Mucosa of descending colon (tissue), 3 donors: ENCODE measurements around the gene PZP. TPM values are rescaled to one million over a fixed set of nuclear protein-coding genes. Genes with fewer than 3 reads are reported as not detected.
"Not testable (repeated sequence)": the region's sequence is repeated elsewhere in the genome, so short reads cannot be mapped to it uniquely, and the experiment has no call there.

Experiments
- ATAC-seq: fragments of 200-7000 bp; cut with Tn5 transposase; one replicate; pipeline ENCODE4 v1.9.1; 2020; ENCODE audit warnings: mild to moderate bottlenecking, moderate library complexity
- DNase-seq, 3 donors: peaks; one replicate each; pipeline ENCODE4 v3.0.0-alpha.2; 2020
- H3K36me3 ChIP-seq: fragments of 200-600 bp; one replicate; pipeline ENCODE4 v1.8.0; 2021; ENCODE audit warnings: low read depth, mild to moderate bottlenecking
- H3K4me1 ChIP-seq: fragments of 200-600 bp; one replicate; pipeline ENCODE4 v1.8.0; 2021; ENCODE audit warnings: low read depth, mild to moderate bottlenecking
- H3K4me3 ChIP-seq: fragments of 200-600 bp; one replicate; pipeline ENCODE4 v1.8.0; 2021; ENCODE audit warnings: mild to moderate bottlenecking
- H3K9me3 ChIP-seq: fragments of 200-600 bp; one replicate; pipeline ENCODE4 v1.8.0; 2021; ENCODE audit warnings: mild to moderate bottlenecking
- intact Hi-C, 2 donors: fragments of 100-400 bp; cut with DNase I in 1 of 2; cut with micrococcal nuclease in 1 of 2; formaldehyde crosslinking; loops; one replicate each; pipeline versions ENCODE4 v1.11.0 to v1.11.1; 2022; cut with DNase I, micrococcal nuclease
- total RNA-seq, 3 donors: library from RNA; stranded (reverse); fragmentation: NEBNext Ultra II Directional in 2 of 3; extraction: Animal tissue kit (Norgen Biotek cat#: 25700) in 2 of 3; gene quantifications; one replicate each; pipeline versions ENCODE4 v1.2.1 to v1.2.4, GENCODE V29; 2021 to 2023
- TF ChIP-seq, protein P1 (sequence below): fragments of 200-600 bp; IDR thresholded peaks from one replicate; pipeline ENCODE4 v1.8.0; 2022; ENCODE audit warnings: antibody characterized with exemption, mild to moderate bottlenecking
- donor health status: DM: no; HTN: no; CAD: no; lungs with moderate emphysema.
- donor health status: DM: no; HTN: no; CAD: no.
- donor health status: DM: no; HTN: yes; CAD: no.

PZP gene
- total RNA-seq, 3 donors from 2014 or later = 0.07 TPM; not detected in 2

DNA sequence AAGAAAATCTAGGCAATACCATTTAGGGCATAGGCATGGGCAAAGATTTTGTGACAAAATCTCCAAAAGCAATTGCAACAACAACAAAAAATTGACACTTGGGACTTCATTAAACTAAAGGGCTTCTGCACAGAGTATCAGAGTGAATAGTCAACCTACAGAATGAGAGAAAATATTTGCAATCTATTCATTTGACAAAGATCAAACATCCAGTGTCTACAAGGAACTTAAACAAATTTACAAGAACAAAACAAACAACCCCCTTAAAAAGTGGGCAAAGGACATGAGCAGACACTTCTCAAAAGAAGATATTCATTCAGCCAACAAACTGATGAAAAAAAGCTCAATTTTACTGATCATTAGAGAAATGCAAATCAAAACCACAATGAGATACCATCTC, 44.1 kb upstream of the PZP start:
- Histone ChIP-seq H3K4me3 (no peak overlapping the region), H3K9me3 (no peaks in the 10 kb centered on the region), H3K4me1 (no peaks in the 10 kb centered on the region), H3K36me3 (no peaks in the 10 kb centered on the region)
- ATAC-seq (no peak), DNase-seq (no peak)
- intact Hi-C loops = no loop called here
- TF ChIP-seq, protein P1, sequence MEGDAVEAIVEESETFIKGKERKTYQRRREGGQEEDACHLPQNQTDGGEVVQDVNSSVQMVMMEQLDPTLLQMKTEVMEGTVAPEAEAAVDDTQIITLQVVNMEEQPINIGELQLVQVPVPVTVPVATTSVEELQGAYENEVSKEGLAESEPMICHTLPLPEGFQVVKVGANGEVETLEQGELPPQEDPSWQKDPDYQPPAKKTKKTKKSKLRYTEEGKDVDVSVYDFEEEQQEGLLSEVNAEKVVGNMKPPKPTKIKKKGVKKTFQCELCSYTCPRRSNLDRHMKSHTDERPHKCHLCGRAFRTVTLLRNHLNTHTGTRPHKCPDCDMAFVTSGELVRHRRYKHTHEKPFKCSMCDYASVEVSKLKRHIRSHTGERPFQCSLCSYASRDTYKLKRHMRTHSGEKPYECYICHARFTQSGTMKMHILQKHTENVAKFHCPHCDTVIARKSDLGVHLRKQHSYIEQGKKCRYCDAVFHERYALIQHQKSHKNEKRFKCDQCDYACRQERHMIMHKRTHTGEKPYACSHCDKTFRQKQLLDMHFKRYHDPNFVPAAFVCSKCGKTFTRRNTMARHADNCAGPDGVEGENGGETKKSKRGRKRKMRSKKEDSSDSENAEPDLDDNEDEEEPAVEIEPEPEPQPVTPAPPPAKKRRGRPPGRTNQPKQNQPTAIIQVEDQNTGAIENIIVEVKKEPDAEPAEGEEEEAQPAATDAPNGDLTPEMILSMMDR = no peak

DNA sequence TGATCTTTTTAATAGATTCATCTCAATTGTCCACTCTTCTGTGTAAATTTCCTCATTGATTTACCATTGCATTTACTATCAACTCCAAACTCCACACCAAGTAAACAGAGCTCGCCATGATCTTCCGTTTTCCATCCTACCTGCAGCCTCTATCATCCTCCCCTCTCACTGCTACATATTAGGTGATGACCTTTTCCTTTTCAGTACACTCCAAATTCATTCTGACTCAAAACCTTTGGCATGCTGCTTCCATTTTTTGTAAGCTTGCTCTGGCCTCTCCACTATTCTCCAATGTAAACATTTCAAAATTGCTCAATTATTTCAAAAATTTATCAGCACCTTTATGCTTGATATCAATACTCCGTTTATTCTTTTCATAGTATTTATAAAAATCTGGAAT, 40.2 kb upstream of the PZP start:
- no peak for ATAC-seq
- intact Hi-C loops = no loop called here

DNA sequence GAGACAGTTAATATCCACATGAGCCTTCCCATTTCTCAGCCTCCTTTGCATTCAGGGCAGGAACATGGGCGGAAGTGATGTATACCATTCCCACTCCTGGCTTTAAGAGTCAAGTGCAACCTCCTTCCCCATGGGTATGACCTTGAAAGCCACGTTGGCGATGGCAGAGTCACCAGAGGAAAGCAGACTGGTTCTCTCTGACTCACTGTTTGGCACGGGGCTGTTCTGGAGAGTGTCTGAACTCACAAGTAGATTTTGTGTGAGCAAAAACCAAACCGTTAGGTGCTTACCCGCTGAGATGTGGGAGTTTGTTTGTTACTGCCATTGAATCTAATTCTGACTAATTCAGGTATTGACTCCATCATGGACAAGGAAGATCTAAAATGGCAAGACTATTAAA, 36.7 kb upstream of the PZP start:
- no peaks in the 10 kb centered on the region for H3K4me1 ChIP-seq
- DNase-seq (no peak), ATAC-seq (no peak)
- H3K36me3 ChIP-seq = no peaks in the 10 kb centered on the region
- intact Hi-C loops = no loop called here
- H3K4me3 ChIP-seq = no peak overlapping the region
- TF ChIP-seq, protein P1 = no peak
- no peaks in the 10 kb centered on the region for H3K9me3 ChIP-seq

More for the DNA sequence above, 40.2 kb upstream of the PZP start:
- TF ChIP-seq, protein P1 = no peak
- H3K4me1 ChIP-seq = no peaks in the 10 kb centered on the region
- no peak for DNase-seq
- no peaks in the 10 kb centered on the region for H3K36me3 ChIP-seq
- no peaks in the 10 kb centered on the region for H3K9me3 ChIP-seq
- H3K4me3 ChIP-seq = no peak overlapping the region

DNA sequence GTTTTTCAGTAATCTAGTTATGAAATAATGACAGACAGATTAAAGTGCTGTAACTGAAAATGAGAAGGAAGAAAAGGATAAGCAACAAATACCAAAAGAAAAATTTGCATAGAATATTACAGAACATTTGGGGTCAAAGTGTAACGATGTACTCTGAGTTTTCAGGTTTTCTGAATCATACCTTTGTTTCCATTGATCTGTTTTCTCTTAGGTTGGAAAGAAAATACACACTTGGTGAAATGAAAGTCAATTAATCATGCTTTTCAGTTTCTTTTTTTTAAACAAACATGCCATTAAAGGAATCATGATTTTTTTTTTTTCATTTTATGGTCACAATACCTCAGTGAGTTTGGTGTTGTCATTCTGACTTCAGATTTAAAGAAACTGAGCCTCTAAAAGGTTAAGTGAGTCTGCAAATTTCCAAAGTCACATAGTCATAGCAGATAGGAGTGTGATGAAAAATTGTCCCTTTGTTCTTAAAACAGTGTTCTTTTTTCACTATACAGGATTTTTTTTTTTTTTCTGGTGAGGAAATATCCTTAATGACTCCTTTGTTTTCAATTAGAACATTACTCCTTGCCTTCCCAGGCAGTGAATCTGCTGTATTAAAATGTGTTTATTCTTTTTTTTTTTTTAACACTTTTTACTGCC, 35.9 kb upstream of the PZP start:
- H3K9me3 ChIP-seq = no peaks in the 10 kb centered on the region
- no peak for DNase-seq
- H3K4me1 ChIP-seq = no peaks in the 10 kb centered on the region
- ATAC-seq = no peak
- H3K36me3 ChIP-seq = no peaks in the 10 kb centered on the region
- intact Hi-C loops = no loop called here
- TF ChIP-seq, protein P1 = no peak
- no peak overlapping the region for H3K4me3 ChIP-seq

DNA sequence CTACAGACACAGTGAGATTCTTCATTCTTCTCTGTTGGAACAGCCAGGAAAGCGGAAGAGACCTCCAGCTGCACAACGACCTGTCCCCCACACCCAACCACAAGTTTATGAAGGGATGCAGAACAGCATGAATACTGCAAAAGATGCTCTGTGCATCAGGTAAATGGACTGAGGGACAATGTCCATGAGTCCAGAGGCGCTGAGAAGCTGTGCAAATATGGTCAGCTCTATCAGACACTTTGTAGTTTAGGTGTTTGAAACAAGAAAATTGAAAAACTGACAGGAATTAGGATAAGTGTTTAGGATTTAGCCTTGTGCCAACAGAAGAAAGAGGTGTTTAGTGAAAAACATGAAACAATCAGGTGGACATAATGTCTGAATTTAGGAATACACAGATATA, 33.1 kb upstream of the PZP start:
- no peaks in the 10 kb centered on the region for H3K36me3 ChIP-seq
- TF ChIP-seq, protein P1 = no peak
- intact Hi-C loops = no loop called here
- H3K4me1 ChIP-seq = no peaks in the 10 kb centered on the region
- H3K9me3 ChIP-seq = no peaks in the 10 kb centered on the region
- ATAC-seq = no peak
- H3K4me3 ChIP-seq = no peak overlapping the region
- no peak for DNase-seq

DNA sequence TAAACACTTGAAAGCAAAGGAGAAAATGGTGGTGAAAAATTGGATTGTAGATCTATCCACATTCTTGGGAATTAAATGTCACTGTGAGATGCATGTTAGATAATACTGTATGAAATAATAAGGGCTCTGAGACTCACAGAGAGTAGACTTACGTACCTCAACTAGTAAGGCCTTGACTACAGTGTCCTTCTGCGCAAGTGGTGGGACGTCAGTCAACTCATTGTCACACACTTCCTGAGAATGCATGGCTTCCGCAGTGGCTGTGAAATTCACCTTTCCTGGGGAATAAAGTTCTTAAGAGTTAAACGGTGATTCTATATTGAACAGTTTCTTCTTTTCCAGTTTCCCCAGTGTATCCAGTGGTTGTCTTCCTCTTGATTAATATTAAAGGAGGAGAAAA, 32.6 kb upstream of the PZP start:
- Histone ChIP-seq H3K4me1 (no peaks in the 10 kb centered on the region), H3K9me3 (no peaks in the 10 kb centered on the region), H3K4me3 (no peak overlapping the region), H3K36me3 (no peaks in the 10 kb centered on the region)
- intact Hi-C loops = no loop called here
- TF ChIP-seq, protein P1 = no peak
- DNase-seq (no peak), ATAC-seq (no peak)

DNA sequence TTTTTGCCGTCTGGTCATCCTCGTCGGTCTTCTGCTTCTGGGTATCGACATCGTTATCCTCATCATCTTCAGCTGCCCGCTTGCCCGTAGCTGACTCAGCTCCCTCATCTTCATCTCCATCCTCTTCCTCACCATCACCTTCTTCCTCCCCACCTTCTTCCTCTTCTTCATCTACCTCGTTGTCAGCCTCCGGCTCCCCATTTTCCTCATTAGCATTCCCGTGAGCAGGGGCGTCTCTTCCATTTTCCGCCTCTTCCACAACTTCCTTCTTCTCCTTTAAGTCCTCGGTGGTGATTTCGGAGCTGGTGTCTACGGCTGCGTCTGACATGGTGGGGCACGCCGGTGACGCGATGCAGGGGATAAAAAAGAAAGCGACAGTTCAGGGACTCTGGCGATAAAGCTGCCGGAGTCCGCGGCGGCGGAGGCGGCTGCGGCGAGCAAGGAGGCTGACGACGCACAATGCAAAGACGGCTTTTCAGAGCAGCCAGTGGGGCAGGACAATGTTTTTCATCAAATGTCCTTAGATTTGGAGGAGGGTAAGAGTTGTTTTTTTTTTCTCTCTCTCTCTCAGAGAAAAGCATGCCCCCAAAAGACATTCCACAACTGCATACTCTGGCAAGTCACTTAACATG, 31.9 kb upstream of the PZP start:
- peak in 2 of 3 donors; percentile 7 to 33 for DNase-seq
- ATAC-seq, H3K36me3 ChIP-seq, H3K4me3 ChIP-seq, intact Hi-C loops, H3K4me1 ChIP-seq, H3K9me3 ChIP-seq: not testable (repeated sequence)
